CD14-positive monocyte (primary cell): Measurements from ENCODE around the gene TMF1. TPM values are rescaled to one million over a fixed set of nuclear protein-coding genes. Genes with fewer than 3 reads are reported as not detected.

Source experiments
- DNase-seq, 3 donors: peaks; one replicate each; pipeline ENCODE4 v3.0.0-alpha.2; 2011 to 2022
- H2AFZ ChIP-seq: 2 replicates; pipeline ENCODE4 v1.6.0; 2012; ENCODE audit warnings: mild to moderate bottlenecking, low read depth, low read length, inconsistent platforms; ENCODE audit not compliant: insufficient read depth, poor library complexity, severe bottlenecking
- H3K27ac ChIP-seq, 2 donors: 1 replicate in 1 of 2; 2 replicates in 1 of 2; pipeline ENCODE4 v1.5.1; 2012 to 2013; ENCODE audit warnings: low read length in 2 of 2, control low read depth in 1 of 2, inconsistent platforms in 1 of 2, low read depth in 1 of 2, mild to moderate bottlenecking in 1 of 2
- H3K27me3 ChIP-seq, 2 donors: one replicate each; pipeline versions ENCODE4 v1.6.0 to v1.6.1; 2011 to 2013; ENCODE audit warnings: low read length in 2 of 2; ENCODE audit not compliant: control insufficient read depth in 2 of 2, insufficient read depth in 2 of 2
- H3K36me3 ChIP-seq, 2 donors: replicated peaks in 1 of 2; 1 replicate in 1 of 2; 2 replicates in 1 of 2; pipeline versions ENCODE4 v1.5.1 to v1.6.1; 2012 to 2013; ENCODE audit warnings: low read length in 2 of 2, control low read depth in 1 of 2, inconsistent platforms in 1 of 2, mild to moderate bottlenecking in 1 of 2; ENCODE audit not compliant: insufficient read depth in 2 of 2, control insufficient read depth in 1 of 2
- H3K4me1 ChIP-seq, 2 donors: 1 replicate in 1 of 2; 2 replicates in 1 of 2; pipeline versions ENCODE4 v1.5.1 to v1.6.1; 2012 to 2013; ENCODE audit warnings: low read length in 2 of 2, control low read depth in 1 of 2, inconsistent platforms in 1 of 2, mild to moderate bottlenecking in 1 of 2, moderate library complexity in 1 of 2; ENCODE audit not compliant: insufficient read depth in 2 of 2, control insufficient read depth in 1 of 2
- H3K4me2 ChIP-seq: replicated peaks from 2 replicates; pipeline ENCODE3; 2012; ENCODE audit warnings: low read length, moderate library complexity, mild to moderate bottlenecking; ENCODE audit not compliant: poor library complexity, severe bottlenecking; ENCODE audit errors: extremely low read depth
- H3K4me3 ChIP-seq, 3 experiments: fragments of 200-600 bp in 1 of 3; sonication (generic) in 1 of 3; replicated peaks in 1 of 3; 1 replicate in 2 of 3; 2 replicates in 1 of 3; pipeline ENCODE4 v1.5.1; 2011 to 2013; ENCODE audit warnings: low read length in 3 of 3, mild to moderate bottlenecking in 3 of 3, control low read depth in 2 of 3, low read depth in 2 of 3, inconsistent platforms in 1 of 3, moderate library complexity in 1 of 3
- H3K79me2 ChIP-seq: 2 replicates; pipeline ENCODE4 v1.6.0; 2012; ENCODE audit warnings: mild to moderate bottlenecking, control low read depth, inconsistent platforms, low read length, moderate library complexity; ENCODE audit not compliant: insufficient read depth
- H3K9ac ChIP-seq: 2 replicates; pipeline ENCODE4 v1.6.0; 2017; ENCODE audit warnings: low read length, mild to moderate bottlenecking; ENCODE audit not compliant: insufficient read depth, poor library complexity, severe bottlenecking
- H3K9me3 ChIP-seq, 2 donors: replicated peaks in 1 of 2; 1 replicate in 1 of 2; 2 replicates in 1 of 2; pipeline versions ENCODE4 v1.5.1 to v1.6.1; 2012 to 2013; ENCODE audit warnings: low read length in 2 of 2, control low read depth in 1 of 2; ENCODE audit not compliant: control insufficient read depth in 1 of 2, insufficient read depth in 1 of 2
- H4K20me1 ChIP-seq: 2 replicates; pipeline ENCODE4 v1.6.0; 2012; ENCODE audit warnings: mild to moderate bottlenecking, low read length, control low read depth, moderate library complexity; ENCODE audit not compliant: insufficient read depth
- H3K27ac Mint-ChIP-seq, 7 donors: one replicate each; pipeline ENCODE4 v1.8.0; 2020; ENCODE audit warnings: mild to moderate bottlenecking in 7 of 7, mixed read lengths in 7 of 7, moderate library complexity in 6 of 7, inconsistent platforms in 2 of 7
- H3K27me3 Mint-ChIP-seq, 3 donors: one replicate each; pipeline ENCODE4 v1.8.0; 2021 to 2022; ENCODE audit warnings: low read depth in 3 of 3, mild to moderate bottlenecking in 3 of 3, mixed read lengths in 3 of 3, moderate library complexity in 3 of 3, inconsistent platforms in 1 of 3
- H3K36me3 Mint-ChIP-seq, 2 donors: one replicate each; pipeline ENCODE4 v1.8.0; 2020; ENCODE audit warnings: mixed read lengths in 2 of 2, inconsistent platforms in 1 of 2, mild to moderate bottlenecking in 1 of 2
- H3K4me1 Mint-ChIP-seq: one replicate; pipeline ENCODE4 v1.8.0; 2020; ENCODE audit warnings: mild to moderate bottlenecking, mixed read lengths
- H3K4me3 Mint-ChIP-seq, 2 donors: one replicate each; pipeline ENCODE4 v1.8.0; 2020; ENCODE audit warnings: mild to moderate bottlenecking in 2 of 2, mixed read lengths in 2 of 2, moderate library complexity in 1 of 2
- H3K9me3 Mint-ChIP-seq, 7 donors: one replicate each; pipeline ENCODE4 v1.8.0; 2020 to 2022; ENCODE audit warnings: mixed read lengths in 7 of 7, mild to moderate bottlenecking in 6 of 7, moderate library complexity in 6 of 7, inconsistent platforms in 2 of 7
- CTCF ChIP-seq: fragments of 200-600 bp; IDR thresholded peaks from one replicate; pipeline ENCODE4 v1.8.0; 2022; ENCODE audit warnings: antibody characterized with exemption, mild to moderate bottlenecking
- WGBS: methylation state at CpG from one replicate; pipeline ENCODE4 v1.1.5; 2013; ENCODE audit warnings: missing lambda C conversion rate; ENCODE audit not compliant: insufficient coverage; 5-methylcytosine and 5-hydroxymethylcytosine counted together
- intact Hi-C, 2 donors: fragments of 100-400 bp; cut with micrococcal nuclease; formaldehyde crosslinking; loops; one replicate each; pipeline versions ENCODE4 v1.15.0 to v1.15.1; 2023
- polyA plus RNA-seq, 3 donors: library from polyadenylated mRNA; depleted of rRNA in 1 of 3; unstranded in 2 of 3; stranded (reverse) in 1 of 3; fragments of 300-500 nt in 2 of 3; fragments of >200 nt in 1 of 3; fragmentation: Illumina TruSeq in 2 of 3; gene quantifications; 1 replicate in 2 of 3; 2 replicates in 1 of 3; pipeline ENCODE4 v1.2.3, GENCODE V29; 2012 to 2021

Gene TMF1
- polyA plus RNA-seq, 3 donors: 6.4 to 25.6 (median 23.1) TPM

- H2AFZ ChIP-seq: no peak overlapping the region
- Mint-ChIP-seq H3K9me3 (no peaks in the 10 kb centered on the region), H3K4me1 (peaks cover 8% of the 10 kb centered on the region), H3K27ac (peak overlapping the region; percentile 74 to 92 (median 89)), H3K4me3 (peak overlapping the region; percentile 1 to 3), H3K36me3 (peaks cover 62 to 79% of the 10 kb centered on the region in 2 donors), H3K27me3 (peaks cover 0 to 2% (median 0%) of the 10 kb centered on the region in 3 donors)
- peak overlapping the region; percentile 2 for H3K9ac ChIP-seq
- H3K4me2 ChIP-seq: no peak overlapping the region
- H3K36me3 ChIP-seq: peaks cover 81 to 92% of the 10 kb centered on the region in 2 donors
- H3K27me3 ChIP-seq: no peaks in the 10 kb centered on the region
- intact Hi-C loops: no loop called here
- no peak overlapping the region for H3K4me3 ChIP-seq
- peak overlapping the region; percentile 63 to 84 for H3K27ac ChIP-seq
- no peak for TF ChIP-seq CTCF
- DNase-seq: no peak
- peaks cover 13 to 14% of the 10 kb centered on the region in 2 donors for H3K4me1 ChIP-seq
- H4K20me1 ChIP-seq: no peaks in the 10 kb centered on the region
- H3K79me2 ChIP-seq: peaks cover 10% of the 10 kb centered on the region
- WGBS: 100% methylated on average over 7 of the region's 9 CpGs
- H3K9me3 ChIP-seq: no peaks in the 10 kb centered on the region
Measured at GRCh38 chr3:69032737-69033136, 19.4 kb downstream of the TMF1 start.

- peak overlapping the region in 3 of 7 donors; percentile 46 to 91 (median 81) for H3K27ac Mint-ChIP-seq
- no peak overlapping the region for H3K4me3 Mint-ChIP-seq
- H3K27me3 ChIP-seq: no peaks in the 10 kb centered on the region
- H3K9me3 ChIP-seq: no peaks in the 10 kb centered on the region
- intact Hi-C loops: no loop called here
- H3K4me3 ChIP-seq: no peak overlapping the region
- no peak for TF ChIP-seq CTCF
- peaks cover 66 to 79% of the 10 kb centered on the region in 2 donors for H3K36me3 Mint-ChIP-seq
- H3K9me3 Mint-ChIP-seq: no peaks in the 10 kb centered on the region
- H3K4me1 Mint-ChIP-seq: peaks cover 8% of the 10 kb centered on the region
- peaks cover 83 to 92% of the 10 kb centered on the region in 2 donors for H3K36me3 ChIP-seq
- H3K79me2 ChIP-seq: peaks cover 10% of the 10 kb centered on the region
- H3K27ac ChIP-seq: peak overlapping the region in 1 of 2 donors; percentile 63
- H3K4me2 ChIP-seq: no peak overlapping the region
- peaks cover 13 to 14% of the 10 kb centered on the region in 2 donors for H3K4me1 ChIP-seq
- H3K9ac ChIP-seq: no peak overlapping the region
- no CpG with 5 or more reads among the region's 2 CpGs for WGBS
- H3K27me3 Mint-ChIP-seq: peaks cover 0 to 2% (median 0%) of the 10 kb centered on the region in 3 donors
- no peaks in the 10 kb centered on the region for H4K20me1 ChIP-seq
- DNase-seq: no peak
- no peak overlapping the region for H2AFZ ChIP-seq
Measured at GRCh38 chr3:69032142-69032541, 20.0 kb downstream of the TMF1 start.
